GM12892 (cell line): Measurements from ENCODE around the gene ANKLE2.

Experiments
- DNase-seq: peaks from one replicate; pipeline ENCODE4 v3.0.0; 2011; ENCODE audit not compliant: insufficient read length
- FAIRE-seq: peaks from 2 replicates; lab custom pipeline; 2011; peaks lifted over from hg19 to GRCh38; lab: Jason Lieb, UNC
- POLR2A ChIP-seq: IDR thresholded peaks from 2 replicates; pipeline ENCODE4 v1.6.1; 2011; ENCODE audit warnings: low read depth, low read length, control low read depth
- POLR2AphosphoS5 ChIP-seq: IDR thresholded peaks from 2 replicates; pipeline ENCODE4 v1.6.1; 2011; ENCODE audit warnings: low read depth, low read length, control low read depth
- TAF1 ChIP-seq: IDR thresholded peaks from 2 replicates; pipeline ENCODE4 v1.6.1; 2011; ENCODE audit warnings: low read depth, mild to moderate bottlenecking, control low read depth, low read length, borderline replicate concordance

ANKLE2 gene

GRCh38 chr12:132720606-132721345, 40.9 kb downstream of the ANKLE2 start:
- TF ChIP-seq POLR2A (no peak), POLR2AphosphoS5 (no peak), TAF1 (no peak)
- no peak for DNase-seq
- FAIRE-seq = no peak

GRCh38 chr12:132719954-132720324, 41.7 kb downstream of the ANKLE2 start:
- FAIRE-seq (no peak), DNase-seq (no peak)
- no peak for TF ChIP-seq TAF1
- no peak for TF ChIP-seq POLR2A
- TF ChIP-seq POLR2AphosphoS5 = no peak

GRCh38 chr12:132719141-132719953, 42.3 kb downstream of the ANKLE2 start:
- FAIRE-seq (no peak), DNase-seq (no peak)
- no peak; the same call in 1 of the 2 replicates for TF ChIP-seq POLR2AphosphoS5
- TF ChIP-seq TAF1 = no peak
- no peak for TF ChIP-seq POLR2A

GRCh38 chr12:132718644-132719043, 43.0 kb downstream of the ANKLE2 start:
- TF ChIP-seq POLR2AphosphoS5 (no peak), TAF1 (no peak), POLR2A (no peak)
- DNase-seq = no peak
- FAIRE-seq = no peak

GRCh38 chr12:132717531-132718387, 43.9 kb downstream of the ANKLE2 start:
- no peak for FAIRE-seq
- TF ChIP-seq POLR2AphosphoS5 (no peak), POLR2A (no peak), TAF1 (no peak)
- DNase-seq = no peak

- DNase-seq (no peak), FAIRE-seq (no peak)
- TF ChIP-seq POLR2AphosphoS5 (no peak), POLR2A (no peak), TAF1 (no peak)
Measured at GRCh38 chr12:132717011-132717410, 44.6 kb downstream of the ANKLE2 start.

GRCh38 chr12:132716356-132716755, 45.3 kb downstream of the ANKLE2 start:
- no peak for FAIRE-seq
- no peak for DNase-seq
- TF ChIP-seq POLR2A = no peak
- TF ChIP-seq POLR2AphosphoS5 = no peak
- no peak for TF ChIP-seq TAF1

- FAIRE-seq (no peak), DNase-seq (no peak)
- TF ChIP-seq POLR2A (no peak), POLR2AphosphoS5 (no peak), TAF1 (no peak)
Measured at GRCh38 chr12:132715874-132716273, 45.8 kb downstream of the ANKLE2 start.

- no peak for FAIRE-seq
- TF ChIP-seq POLR2AphosphoS5 (no peak), POLR2A (no peak), TAF1 (no peak)
- DNase-seq = no peak
Measured at GRCh38 chr12:132713123-132713522, 48.5 kb downstream of the ANKLE2 start.

- FAIRE-seq (peak; percentile 44), DNase-seq (no peak)
- TF ChIP-seq TAF1 = no peak
- TF ChIP-seq POLR2AphosphoS5 = no peak
- TF ChIP-seq POLR2A = no peak
Measured at GRCh38 chr12:132711080-132711843, 50.4 kb downstream of the ANKLE2 start.

GRCh38 chr12:132710405-132711079, 51.1 kb downstream of the ANKLE2 start, which contains the start of gene PGAM5:
Gene PGAM5, plus strand, starts transcription at chr12:132710842. Its CDS starts 35 bp downstream, at chr12:132710877.
- FAIRE-seq (peak; percentile 99), DNase-seq (peak; percentile 91)

More at GRCh38 chr12:132710405-132711079, 51.1 kb downstream of the ANKLE2 start, which contains the start of gene PGAM5:
- TF ChIP-seq POLR2A = peak; percentile 91
- TF ChIP-seq POLR2AphosphoS5 = peak; percentile 88
- peak; percentile 16; the same call in 1 of the 2 replicates for TF ChIP-seq TAF1
